GM12872 (cell line): ENCODE measurements around the gene SLC35G1.

ENCODE experiments used
- CTCF ChIP-seq: IDR thresholded peaks from 3 replicates; pipeline ENCODE4 v1.5.1; 2011; ENCODE audit warnings: low read depth, mild to moderate bottlenecking, low read length, moderate library complexity; ENCODE audit not compliant: insufficient read depth

The SLC35G1 gene

GRCh38 chr10:93854975-93855374 lies 38.8 kb upstream of the SLC35G1 start:
- no peak for TF ChIP-seq CTCF

GRCh38 chr10:93856349-93857145 lies 37.2 kb upstream of the SLC35G1 start:
- TF ChIP-seq CTCF, result no peak

GRCh38 chr10:93859049-93859655 lies 34.6 kb upstream of the SLC35G1 start:
- peak; percentile 35; the same call in 1 of the 3 replicates for TF ChIP-seq CTCF

GRCh38 chr10:93861825-93862224 lies 32.0 kb upstream of the SLC35G1 start:
- no peak for TF ChIP-seq CTCF

- no peak for TF ChIP-seq CTCF
Observed at GRCh38 chr10:93865794-93866425, 27.9 kb upstream of the SLC35G1 start.

- no peak for TF ChIP-seq CTCF
Observed at GRCh38 chr10:93867525-93867924, 26.3 kb upstream of the SLC35G1 start.

GRCh38 chr10:93871671-93872204 lies 22.0 kb upstream of the SLC35G1 start:
- no peak for TF ChIP-seq CTCF
